Right atrium auricular region (tissue), 2 donors: ENCODE data around the gene DDX10. TPM values are rescaled to one million over a fixed set of nuclear protein-coding genes. Genes with fewer than 3 reads are reported as not detected.

Source experiments
- DNase-seq: peaks from one replicate; pipeline ENCODE4 v3.0.0-alpha.2; 2019; ENCODE audit warnings: low spot score
- H3K27ac ChIP-seq, 2 donors: fragments of 200-600 bp; sonication (generic); 1 replicate in 1 of 2; 2 replicates in 1 of 2; pipeline ENCODE4 v1.5.1; 2016 to 2019
- H3K27me3 ChIP-seq, 2 donors: fragments of 200-600 bp; sonication (generic); one replicate each; pipeline versions ENCODE4 v1.5.1 to v1.6.0; 2017 to 2019
- H3K36me3 ChIP-seq: fragments of 200-600 bp; sonication (generic); one replicate; pipeline ENCODE4 v1.5.1; 2016
- H3K4me1 ChIP-seq, 2 donors: fragments of 200-600 bp; sonication (generic); one replicate each; pipeline versions ENCODE4 v1.5.1 to v1.6.0; 2017 to 2019
- H3K4me3 ChIP-seq, 2 donors: fragments of 200-600 bp; sonication (generic); 1 replicate in 1 of 2; 2 replicates in 1 of 2; pipeline ENCODE4 v1.5.1; 2017 to 2019; ENCODE audit warnings: mild to moderate bottlenecking in 1 of 2, moderate library complexity in 1 of 2
- H3K9me3 ChIP-seq, 2 donors: fragments of 200-600 bp; sonication (generic); one replicate each; pipeline ENCODE4 v1.5.1; 2019
- total RNA-seq, 2 donors: library from RNA; depleted of rRNA; stranded (reverse); fragments of >200 nt; gene quantifications; one replicate each; pipeline ENCODE4 v1.1.0, GENCODE V29; 2016
- TF ChIP-seq, protein P1 (sequence below), 2 donors: fragments of 200-600 bp; sonication (generic); IDR thresholded peaks; one replicate each; pipeline ENCODE4 v1.5.1; 2019; ENCODE audit warnings: antibody characterized with exemption in 2 of 2

The DDX10 gene
- total RNA-seq, 2 donors from 2014 or later: 11.8 to 13.1 TPM

DNA sequence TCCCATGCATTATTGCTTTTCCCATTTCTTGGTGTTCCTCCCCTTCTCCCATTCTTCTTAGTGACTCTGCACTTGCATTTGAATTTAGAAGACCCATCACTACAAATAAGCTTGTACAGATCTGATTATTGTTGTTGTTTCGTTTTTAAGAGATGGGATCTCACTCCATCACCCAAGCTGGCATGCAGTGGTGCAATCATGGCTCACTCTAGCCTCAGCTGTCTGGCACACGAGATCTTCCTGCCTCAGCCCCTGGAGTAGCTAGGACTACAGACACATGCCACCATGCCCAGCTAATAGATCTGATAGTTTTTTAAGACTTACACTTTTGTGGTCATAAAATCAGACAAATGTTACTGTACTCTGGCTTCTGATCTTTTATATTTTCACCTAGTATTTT is 252.1 kb downstream of the DDX10 start:
- Histone ChIP-seq H3K27ac (no peak overlapping the region), H3K27me3 (no peaks in the 10 kb centered on the region), H3K36me3 (no peaks in the 10 kb centered on the region), H3K4me3 (no peak overlapping the region), H3K4me1 (peaks cover 0 to 7% of the 10 kb centered on the region in 2 donors), H3K9me3 (no peaks in the 10 kb centered on the region)
- TF ChIP-seq, protein P1, sequence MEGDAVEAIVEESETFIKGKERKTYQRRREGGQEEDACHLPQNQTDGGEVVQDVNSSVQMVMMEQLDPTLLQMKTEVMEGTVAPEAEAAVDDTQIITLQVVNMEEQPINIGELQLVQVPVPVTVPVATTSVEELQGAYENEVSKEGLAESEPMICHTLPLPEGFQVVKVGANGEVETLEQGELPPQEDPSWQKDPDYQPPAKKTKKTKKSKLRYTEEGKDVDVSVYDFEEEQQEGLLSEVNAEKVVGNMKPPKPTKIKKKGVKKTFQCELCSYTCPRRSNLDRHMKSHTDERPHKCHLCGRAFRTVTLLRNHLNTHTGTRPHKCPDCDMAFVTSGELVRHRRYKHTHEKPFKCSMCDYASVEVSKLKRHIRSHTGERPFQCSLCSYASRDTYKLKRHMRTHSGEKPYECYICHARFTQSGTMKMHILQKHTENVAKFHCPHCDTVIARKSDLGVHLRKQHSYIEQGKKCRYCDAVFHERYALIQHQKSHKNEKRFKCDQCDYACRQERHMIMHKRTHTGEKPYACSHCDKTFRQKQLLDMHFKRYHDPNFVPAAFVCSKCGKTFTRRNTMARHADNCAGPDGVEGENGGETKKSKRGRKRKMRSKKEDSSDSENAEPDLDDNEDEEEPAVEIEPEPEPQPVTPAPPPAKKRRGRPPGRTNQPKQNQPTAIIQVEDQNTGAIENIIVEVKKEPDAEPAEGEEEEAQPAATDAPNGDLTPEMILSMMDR (IDR thresholded peaks at IDR 0.05): no peak
- DNase-seq: no peak

DNA sequence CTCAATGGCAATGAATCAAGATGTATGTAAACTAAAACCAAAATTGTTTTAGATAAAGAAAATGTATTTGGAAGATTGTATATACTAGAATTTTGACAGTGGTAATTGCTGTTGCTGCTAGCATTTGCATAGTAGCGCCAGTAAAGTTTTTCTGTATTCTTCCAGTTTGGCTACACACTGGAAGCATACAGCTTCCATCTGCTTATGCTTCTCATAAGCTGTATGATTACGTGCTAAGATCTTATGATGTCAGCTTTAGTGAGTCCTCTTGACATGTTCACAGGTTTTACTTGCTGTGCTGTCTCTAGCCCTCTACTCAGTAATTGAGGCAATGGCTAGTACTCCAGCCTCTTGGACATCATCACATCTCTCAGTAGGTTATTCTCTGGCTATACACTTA is 256.3 kb downstream of the DDX10 start:
- Histone ChIP-seq H3K4me1 (no peaks in the 10 kb centered on the region), H3K36me3 (no peaks in the 10 kb centered on the region), H3K9me3 (no peaks in the 10 kb centered on the region), H3K27me3 (no peaks in the 10 kb centered on the region), H3K27ac (no peak overlapping the region), H3K4me3 (no peak overlapping the region)
- TF ChIP-seq, protein P1 (IDR thresholded peaks at IDR 0.05): no peak
- DNase-seq: no peak

DNA sequence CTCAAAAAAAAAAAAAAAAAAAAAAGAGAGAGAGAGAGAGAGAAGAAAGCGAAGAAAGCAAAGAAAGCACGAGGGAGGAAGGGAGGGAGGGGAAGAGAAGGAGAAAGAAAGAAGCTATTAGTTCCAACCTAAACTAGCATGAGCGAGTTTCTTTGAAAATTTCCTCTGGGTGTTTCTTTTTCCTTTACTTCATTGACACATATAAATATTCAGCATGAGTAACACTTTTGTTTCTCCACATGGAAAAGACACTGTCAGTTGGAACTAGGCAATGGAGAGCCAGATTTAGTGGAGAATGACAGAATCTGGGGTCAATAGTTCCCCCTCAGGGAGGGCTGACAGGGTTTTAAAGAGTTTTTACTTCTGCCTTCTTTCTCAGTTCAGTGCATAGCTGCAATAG is 257.4 kb downstream of the DDX10 start:
- TF ChIP-seq, protein P1 (IDR thresholded peaks at IDR 0.05): no peak
- no peak for DNase-seq
- H3K36me3 ChIP-seq: no peaks in the 10 kb centered on the region
- H3K27me3 ChIP-seq: no peaks in the 10 kb centered on the region
- no peak overlapping the region for H3K4me3 ChIP-seq
- no peak overlapping the region for H3K27ac ChIP-seq
- peaks cover 0 to 3% of the 10 kb centered on the region in 2 donors for H3K4me1 ChIP-seq
- H3K9me3 ChIP-seq: no peaks in the 10 kb centered on the region

DNA sequence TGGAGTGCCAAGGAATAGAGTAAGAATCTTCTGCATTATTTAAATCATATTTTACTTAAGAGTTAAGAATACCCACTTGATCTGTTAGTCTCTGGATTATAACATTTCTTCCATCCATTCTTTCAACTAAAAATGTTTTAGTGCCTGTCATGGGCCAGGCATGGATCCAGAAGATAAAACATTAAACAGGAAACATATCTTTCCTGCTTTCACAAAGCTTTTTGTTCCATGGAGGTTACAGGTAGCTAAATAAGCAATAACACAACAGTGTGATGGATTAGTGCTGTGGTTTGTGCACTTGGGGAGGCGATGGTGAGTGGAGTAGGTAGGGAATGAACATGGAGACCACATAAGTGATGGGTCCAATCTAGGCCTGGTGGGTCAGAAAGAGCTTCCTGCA is 258.5 kb downstream of the DDX10 start:
- Histone ChIP-seq H3K27me3 (no peaks in the 10 kb centered on the region), H3K27ac (no peak overlapping the region), H3K36me3 (no peaks in the 10 kb centered on the region), H3K4me3 (no peak overlapping the region), H3K4me1 (peaks cover 0 to 9% of the 10 kb centered on the region in 2 donors), H3K9me3 (no peaks in the 10 kb centered on the region)
- no peak for DNase-seq
- TF ChIP-seq, protein P1 (IDR thresholded peaks at IDR 0.05): no peak

DNA sequence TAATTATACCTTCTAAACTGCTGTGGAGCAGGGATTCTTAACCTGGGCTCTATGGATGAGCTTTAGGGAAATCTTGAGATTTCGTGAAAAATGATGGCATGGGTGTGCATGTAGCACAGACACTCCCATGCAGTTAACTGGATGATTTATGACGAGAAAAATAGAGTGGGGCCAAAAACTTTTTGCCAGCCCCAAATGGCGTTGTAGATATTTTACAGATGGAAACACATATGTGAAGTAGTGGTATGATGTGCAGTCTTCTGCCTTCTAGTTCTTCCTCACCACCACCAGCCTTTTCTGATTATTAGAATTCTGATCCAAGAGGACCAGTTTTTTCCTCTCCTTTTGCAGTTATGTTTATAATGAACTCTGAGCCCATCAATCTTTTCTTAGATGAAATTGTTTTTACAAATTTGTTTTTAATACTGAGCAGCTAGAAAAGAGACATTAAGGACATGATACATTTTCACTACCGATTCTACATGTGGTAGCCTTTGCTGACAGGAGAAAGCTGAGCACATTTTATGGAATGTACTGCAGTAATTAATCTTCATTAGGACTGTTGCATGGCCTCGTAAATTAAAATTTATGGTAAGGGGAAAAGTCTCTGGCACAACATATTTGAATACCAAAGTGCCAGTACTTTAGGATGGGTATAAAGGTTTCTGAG is 261.4 kb downstream of the DDX10 start:
- H3K27ac ChIP-seq: no peak overlapping the region
- DNase-seq: no peak
- TF ChIP-seq, protein P1 (IDR thresholded peaks at IDR 0.05): no peak
- H3K36me3 ChIP-seq: no peaks in the 10 kb centered on the region
- H3K9me3 ChIP-seq: no peaks in the 10 kb centered on the region
- no peak overlapping the region for H3K4me3 ChIP-seq
- H3K4me1 ChIP-seq: peaks cover 0 to 9% of the 10 kb centered on the region in 2 donors
- no peaks in the 10 kb centered on the region for H3K27me3 ChIP-seq
